SHP77 treated with DMSO at 0.1 percent for 48 hours (cell line): Measurements from ENCODE around the gene KRT20.

Source experiments
- DNase-seq: peaks from one replicate; lab custom pipeline; 2025; lab: John Stamatoyannopoulos, UW

The KRT20 gene

DNA sequence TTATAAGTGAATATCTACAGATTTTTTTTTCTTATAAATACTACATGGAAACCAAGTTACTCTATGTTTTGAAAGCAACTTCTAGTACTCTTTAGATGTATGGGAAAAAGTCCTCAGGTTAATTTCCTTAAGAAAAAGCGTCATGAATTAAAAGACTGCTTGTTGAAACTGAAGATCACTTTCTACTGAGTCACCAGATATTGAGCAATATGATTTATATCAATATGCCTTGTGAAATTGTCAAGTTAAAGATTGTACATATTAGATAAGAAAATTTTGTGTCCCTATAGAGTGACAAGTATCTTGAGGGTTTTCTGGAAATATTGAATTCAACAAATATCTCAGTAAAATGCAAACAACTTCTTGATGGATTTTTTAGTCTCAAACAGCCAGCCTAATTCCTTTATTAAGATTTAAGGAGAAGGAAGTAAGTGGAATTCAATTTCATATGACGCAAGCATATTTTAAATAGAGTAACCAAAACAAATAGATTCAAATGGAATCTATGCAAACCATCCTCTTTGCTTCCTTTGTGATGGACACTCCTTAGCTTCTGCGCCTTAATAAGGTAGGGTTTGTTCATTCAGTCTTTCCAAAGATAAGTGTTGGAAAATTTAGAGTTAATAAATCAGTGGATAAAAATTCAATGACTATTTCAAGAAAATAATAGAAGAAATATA, 34.6 kb downstream of the KRT20 start:
- no peak for DNase-seq

DNA sequence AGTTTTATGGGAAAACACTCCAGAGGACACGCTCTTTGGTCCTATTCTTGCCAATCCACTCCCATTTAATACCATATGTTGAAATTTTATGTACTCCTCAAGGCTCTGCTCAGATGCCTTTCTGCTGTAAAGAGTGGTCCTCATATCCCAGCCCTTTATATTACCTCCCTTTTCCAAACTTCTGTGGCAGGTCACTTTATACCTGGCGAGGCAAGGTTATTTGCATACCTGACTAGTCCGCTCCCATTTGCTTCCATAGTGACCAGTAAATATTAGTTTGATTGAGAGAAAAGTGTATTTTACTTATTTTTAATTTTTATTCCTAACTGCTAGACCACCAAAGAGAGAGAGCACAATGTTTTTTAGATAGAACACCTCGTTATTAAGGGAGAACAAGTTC, 35.3 kb downstream of the KRT20 start:
- DNase-seq: no peak

DNA sequence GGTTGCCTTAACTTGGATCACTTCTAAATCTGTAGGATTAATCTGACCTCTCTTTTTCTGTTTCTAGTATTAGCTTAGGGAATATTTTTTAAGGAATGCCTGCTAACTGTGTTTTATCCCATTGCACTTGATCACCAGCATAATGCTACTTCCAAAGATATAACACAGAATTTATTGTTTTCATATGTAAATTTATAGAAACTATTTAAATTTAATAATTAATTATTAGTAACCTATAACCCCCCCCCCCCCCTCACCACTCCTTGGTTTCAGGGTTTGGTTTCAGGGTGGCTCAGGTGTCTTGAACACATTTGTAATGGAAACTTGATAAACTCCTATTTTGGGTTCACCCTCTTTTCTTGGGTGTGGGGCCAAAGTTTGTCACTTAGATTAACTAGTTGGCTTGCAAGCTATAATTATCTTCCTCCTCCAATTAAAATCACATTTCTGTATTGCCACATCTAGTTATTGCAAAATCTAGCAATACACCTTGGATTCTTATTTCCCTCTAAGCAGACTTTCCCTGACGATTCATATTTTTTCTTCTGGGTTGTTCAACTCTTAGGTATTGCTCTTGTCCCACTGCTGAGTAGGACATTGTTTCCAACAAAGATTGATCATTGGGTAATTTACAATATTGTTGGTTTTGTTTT, 36.3 kb downstream of the KRT20 start:
- DNase-seq: no peak

DNA sequence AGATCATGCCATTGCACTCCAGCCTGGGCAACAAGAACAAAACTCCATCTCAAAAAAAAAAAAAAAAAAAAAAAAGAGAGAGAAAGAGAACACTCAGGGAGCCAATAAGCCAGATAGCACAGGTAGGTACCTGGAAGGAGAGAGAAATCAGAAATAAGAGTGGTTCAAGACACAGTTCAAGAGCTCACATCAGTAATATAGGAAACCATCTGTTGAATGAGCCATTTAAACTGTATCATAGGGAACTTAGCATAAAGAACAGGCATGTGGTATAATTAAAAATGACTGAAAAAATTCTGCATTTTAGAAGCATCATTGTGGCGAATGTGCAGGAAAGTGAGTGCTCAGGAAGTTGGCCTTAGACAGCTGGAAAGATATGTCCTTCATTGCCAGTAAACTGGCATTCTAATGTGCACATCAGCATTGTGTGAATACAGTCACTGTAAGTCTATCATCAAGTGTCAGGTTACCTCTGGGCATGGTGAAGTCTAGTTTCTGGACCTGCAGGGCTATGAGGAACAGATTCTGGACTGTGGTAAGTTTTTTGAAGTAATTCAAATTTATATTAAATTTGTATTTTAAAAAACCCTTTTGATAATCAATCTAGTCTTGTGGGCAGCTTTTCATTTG, 38.4 kb downstream of the KRT20 start:
- DNase-seq: no peak

DNA sequence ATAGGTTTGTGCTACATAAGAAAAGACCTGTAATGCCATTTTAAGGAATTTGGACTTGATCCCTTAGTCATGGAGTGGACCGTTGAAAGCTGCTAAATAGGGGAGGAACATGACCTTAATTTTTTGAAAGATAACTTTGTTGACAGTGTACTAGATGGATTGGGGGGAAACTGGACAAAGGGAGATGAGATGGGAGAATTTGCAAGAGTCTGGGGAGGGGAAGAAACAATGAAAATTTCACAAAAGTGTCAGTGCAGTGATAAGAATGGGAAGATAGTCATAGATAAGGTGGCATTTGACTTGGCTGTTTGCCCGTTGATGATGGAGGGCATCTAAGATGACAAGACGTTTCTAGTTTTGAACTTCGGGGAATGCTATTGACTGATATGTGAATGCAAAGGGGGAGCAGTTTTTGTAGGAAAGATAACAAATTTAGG, 40.4 kb downstream of the KRT20 start:
- DNase-seq: no peak

GRCh38 chr17:40843242-40843641, 41.8 kb downstream of the KRT20 start:
- DNase-seq: no peak

- DNase-seq: no peak
Observed at GRCh38 chr17:40841246-40841645, 43.8 kb downstream of the KRT20 start.

- no peak for DNase-seq
Observed at GRCh38 chr17:40839194-40839593, 45.8 kb downstream of the KRT20 start.

GRCh38 chr17:40836020-40836419, 49.0 kb downstream of the KRT20 start:
- no peak for DNase-seq

GRCh38 chr17:40833882-40834281, 51.2 kb downstream of the KRT20 start:
- no peak for DNase-seq

DNA sequence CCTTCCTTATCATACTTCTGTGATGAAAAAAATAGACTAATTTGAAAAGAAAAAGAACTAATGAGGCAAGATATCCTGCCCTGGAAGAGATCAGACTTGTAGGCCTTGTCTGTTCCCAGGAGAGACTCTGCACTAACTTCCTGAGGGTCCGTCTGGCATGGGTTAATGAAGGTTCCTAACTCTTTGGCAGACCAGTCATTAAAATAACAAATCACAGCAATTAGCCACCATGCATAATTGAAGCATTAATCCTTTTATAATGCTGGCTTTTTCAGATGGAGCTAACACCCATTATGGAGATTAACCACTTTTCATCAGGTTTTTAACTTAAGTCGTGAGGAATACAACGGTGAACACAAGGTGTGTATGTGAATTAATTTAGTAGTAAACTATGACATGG, 52.2 kb downstream of the KRT20 start:
- no peak for DNase-seq

- DNase-seq: no peak
Observed at GRCh38 chr17:40830085-40830776, 54.8 kb downstream of the KRT20 start.

- DNase-seq: no peak
Observed at GRCh38 chr17:40828454-40829044, 56.5 kb downstream of the KRT20 start.

DNA sequence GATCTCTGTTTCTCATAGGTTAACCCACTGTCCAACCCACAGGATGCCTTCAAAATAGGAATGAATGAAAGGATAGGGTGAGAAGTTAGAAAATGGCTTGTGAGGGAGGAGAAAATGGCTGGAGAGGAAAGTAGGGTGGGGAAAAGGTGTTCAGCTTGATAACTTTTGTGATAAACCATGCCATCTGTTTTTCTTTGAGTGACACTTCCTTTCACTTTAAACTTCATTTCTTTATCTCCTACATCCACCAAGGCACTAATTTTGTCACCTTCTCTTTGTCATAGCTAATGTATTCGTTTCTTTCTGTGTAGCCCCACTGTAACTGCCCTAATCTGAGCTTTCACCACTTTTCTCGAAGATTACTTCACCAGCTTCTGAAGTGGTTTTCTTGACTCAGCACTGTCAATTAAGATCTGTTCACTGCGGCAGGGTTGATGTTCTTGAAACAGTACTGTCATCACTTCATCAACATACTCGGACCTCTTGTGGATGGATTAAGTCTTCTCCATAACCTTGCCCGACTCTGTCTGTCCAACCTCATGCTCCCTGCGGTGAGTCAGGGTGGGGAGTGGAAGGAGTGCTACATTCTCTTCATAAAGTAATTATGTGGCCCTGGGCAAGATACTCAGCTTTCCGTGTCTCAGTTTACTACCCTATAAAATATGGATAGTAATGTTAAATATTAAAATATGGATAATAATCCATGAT, 57.1 kb downstream of the KRT20 start:
- no peak for DNase-seq
